Fibroblast of mammary gland (primary cell): Measurements from ENCODE around the gene ST8SIA1.

Experiments
- DNase-seq: peaks from one replicate; pipeline ENCODE4 v3.0.0-alpha.2; 2010; ENCODE audit warnings: low read depth
- H3K4me3 ChIP-seq: 2 replicates; pipeline ENCODE4 v1.5.1; 2011; ENCODE audit warnings: low read depth, mild to moderate bottlenecking, low read length, moderate library complexity; ENCODE audit not compliant: control insufficient read depth
- TF ChIP-seq, protein P1 (sequence below): conservative IDR thresholded peaks from 2 replicates; pipeline ENCODE4 v1.5.1; 2011; ENCODE audit warnings: low read depth, low read length, inconsistent platforms; ENCODE audit not compliant: control insufficient read depth, insufficient read depth

Gene ST8SIA1

DNA sequence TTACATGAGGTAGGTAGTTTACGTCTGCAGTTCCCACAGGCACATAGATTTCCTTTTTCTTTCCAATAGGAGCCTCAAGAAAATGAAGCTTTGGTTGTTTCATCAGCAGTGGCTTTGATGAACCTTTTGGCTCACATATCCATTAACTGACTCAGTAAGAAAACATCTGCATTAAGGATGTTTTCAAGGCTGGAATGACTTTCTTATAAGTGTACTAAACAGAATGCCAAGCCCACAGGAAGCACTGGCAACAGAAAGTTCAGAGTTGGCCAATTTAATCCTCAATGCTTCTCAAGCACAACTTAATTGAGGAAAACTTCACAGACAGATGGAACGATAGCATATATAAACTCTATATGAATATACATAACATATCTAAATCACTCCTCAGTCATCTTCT lies 63.5 kb downstream of the ST8SIA1 start:
- H3K4me3 ChIP-seq = no peak overlapping the region
- DNase-seq = peak; percentile 93
- TF ChIP-seq, protein P1, sequence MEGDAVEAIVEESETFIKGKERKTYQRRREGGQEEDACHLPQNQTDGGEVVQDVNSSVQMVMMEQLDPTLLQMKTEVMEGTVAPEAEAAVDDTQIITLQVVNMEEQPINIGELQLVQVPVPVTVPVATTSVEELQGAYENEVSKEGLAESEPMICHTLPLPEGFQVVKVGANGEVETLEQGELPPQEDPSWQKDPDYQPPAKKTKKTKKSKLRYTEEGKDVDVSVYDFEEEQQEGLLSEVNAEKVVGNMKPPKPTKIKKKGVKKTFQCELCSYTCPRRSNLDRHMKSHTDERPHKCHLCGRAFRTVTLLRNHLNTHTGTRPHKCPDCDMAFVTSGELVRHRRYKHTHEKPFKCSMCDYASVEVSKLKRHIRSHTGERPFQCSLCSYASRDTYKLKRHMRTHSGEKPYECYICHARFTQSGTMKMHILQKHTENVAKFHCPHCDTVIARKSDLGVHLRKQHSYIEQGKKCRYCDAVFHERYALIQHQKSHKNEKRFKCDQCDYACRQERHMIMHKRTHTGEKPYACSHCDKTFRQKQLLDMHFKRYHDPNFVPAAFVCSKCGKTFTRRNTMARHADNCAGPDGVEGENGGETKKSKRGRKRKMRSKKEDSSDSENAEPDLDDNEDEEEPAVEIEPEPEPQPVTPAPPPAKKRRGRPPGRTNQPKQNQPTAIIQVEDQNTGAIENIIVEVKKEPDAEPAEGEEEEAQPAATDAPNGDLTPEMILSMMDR = no peak

- TF ChIP-seq, protein P1 = no peak
- no peak for DNase-seq
- no peak overlapping the region for H3K4me3 ChIP-seq
Measured at GRCh38 chr12:22268973-22269372, 65.5 kb downstream of the ST8SIA1 start.

- no peak for DNase-seq
- no peak overlapping the region for H3K4me3 ChIP-seq
- TF ChIP-seq, protein P1 = no peak
Measured at GRCh38 chr12:22268406-22268805, 66.1 kb downstream of the ST8SIA1 start.

- DNase-seq = no peak
- TF ChIP-seq, protein P1 = no peak
- H3K4me3 ChIP-seq = no peak overlapping the region
Measured at GRCh38 chr12:22266101-22266500, 68.4 kb downstream of the ST8SIA1 start.

DNA sequence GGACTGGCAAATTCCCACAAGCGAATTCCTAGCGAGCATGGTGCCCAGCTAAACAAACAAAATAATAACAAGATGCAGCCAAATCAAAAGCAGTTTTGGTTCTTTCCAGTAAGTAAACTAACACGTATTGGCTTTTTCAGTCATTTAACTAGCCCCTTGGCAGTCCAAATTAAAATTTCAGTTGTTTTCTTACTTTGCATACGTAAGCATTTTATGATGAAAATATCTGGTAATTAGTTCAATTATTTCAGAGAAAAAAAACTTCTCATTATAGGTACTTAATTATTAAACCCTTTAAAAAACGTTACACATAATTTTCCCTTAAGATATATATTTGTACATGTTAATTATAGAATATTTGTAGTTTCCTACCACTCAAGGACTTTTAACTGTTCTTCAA lies 70.1 kb downstream of the ST8SIA1 start:
- TF ChIP-seq, protein P1 = no peak
- DNase-seq = no peak
- H3K4me3 ChIP-seq = no peak overlapping the region

DNA sequence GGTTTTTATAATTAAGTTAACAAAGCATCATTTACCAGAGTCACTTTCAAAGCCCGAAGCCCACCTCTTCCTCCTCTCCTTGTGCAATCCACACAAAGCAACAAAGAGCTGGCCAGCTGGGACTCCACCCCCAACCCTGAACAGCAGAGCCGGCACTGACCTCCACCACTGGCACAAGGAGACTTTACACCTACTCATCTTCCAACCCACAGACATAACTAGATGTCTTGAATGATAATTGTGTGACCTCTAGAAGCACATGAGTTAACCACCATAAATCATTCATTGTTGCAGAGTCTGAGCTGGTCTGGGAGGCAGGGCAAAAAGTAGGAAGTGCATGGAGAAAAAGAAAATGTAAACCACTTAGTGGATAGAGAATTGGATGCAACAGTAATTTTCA lies 72.2 kb downstream of the ST8SIA1 start:
- peak; percentile 47 for DNase-seq
- H3K4me3 ChIP-seq = no peak overlapping the region
- TF ChIP-seq, protein P1 = no peak

- TF ChIP-seq, protein P1 = no peak
- no peak for DNase-seq
- no peak overlapping the region for H3K4me3 ChIP-seq
Measured at GRCh38 chr12:22257100-22257499, 77.4 kb downstream of the ST8SIA1 start.
